PFSK-1 (cell line): ENCODE data around the gene RAPH1.

Source experiments
- FOXP2 ChIP-seq: optimal IDR thresholded peaks from 2 replicates; pipeline ENCODE3; 2011; ENCODE audit warnings: borderline replicate concordance, control low read depth, inconsistent platforms; ENCODE audit not compliant: insufficient read depth; ENCODE audit errors: extremely low read length, extremely low read depth
- POLR2AphosphoS5 ChIP-seq: IDR thresholded peaks from 2 replicates; pipeline ENCODE4 v1.6.1; 2012; ENCODE audit warnings: low read depth, mild to moderate bottlenecking, control low read depth, low read length, moderate library complexity
- REST ChIP-seq, 2 experiments: IDR thresholded peaks; 2 replicates each; pipeline versions ENCODE4 v1.6.1 to v1.8.0; 2011 to 2012; ENCODE audit warnings: low read depth in 2 of 2, low read length in 2 of 2, control low read depth in 1 of 2, inconsistent platforms in 1 of 2, mild to moderate bottlenecking in 1 of 2, moderate library complexity in 1 of 2; ENCODE audit not compliant: insufficient read depth in 1 of 2
- TAF1 ChIP-seq: IDR thresholded peaks from 2 replicates; pipeline ENCODE4 v1.6.1; 2012; ENCODE audit warnings: low read length, control low read depth, borderline replicate concordance; ENCODE audit not compliant: insufficient read depth

GRCh38 chr2:203584784-203585183 lies 49.7 kb upstream of the RAPH1 start:
- no peak for TF ChIP-seq POLR2AphosphoS5
- TF ChIP-seq FOXP2, result no peak
- no peak for TF ChIP-seq TAF1
- no peak for TF ChIP-seq REST (IDR thresholded peaks at IDR 0.05; ENCODE audit: insufficient read depth in 1 of 2, low read depth in 2 of 2, low read length in 2 of 2)
